Loucy (cell line): ENCODE results near the gene VWC2L.

Experiments used
- CTCF ChIP-seq: fragments of 200-600 bp; sonication (generic); conservative IDR thresholded peaks from 2 replicates; pipeline ENCODE4 v1.5.1; 2014; ENCODE audit warnings: mild to moderate bottlenecking, antibody characterized with exemption, low read length
- EZH2phosphoT487 ChIP-seq: fragments of 200-600 bp; IDR thresholded peaks from 2 replicates; pipeline ENCODE4 v1.6.1; 2018; ENCODE audit warnings: antibody characterized with exemption, mild to moderate bottlenecking, moderate library complexity, borderline replicate concordance

GRCh38 chr2:214386720-214387119 lies 24.1 kb upstream of the VWC2L start:
- TF ChIP-seq CTCF: no peak
- TF ChIP-seq EZH2phosphoT487: no peak
